Testis (tissue), 3 donors: ENCODE data around the gene PPP1R14C. TPM values are rescaled to one million over a fixed set of nuclear protein-coding genes. Genes with fewer than 3 reads are reported as not detected.

ENCODE experiments used
- DNase-seq: peaks from one replicate; pipeline ENCODE4 v3.0.0-alpha.2; 2019
- H3K27ac ChIP-seq, 2 donors: fragments of 200-600 bp; sonication (generic); one replicate each; pipeline ENCODE4 v1.5.1; 2019
- H3K27me3 ChIP-seq: fragments of 200-600 bp; sonication (generic); one replicate; pipeline ENCODE4 v1.5.1; 2019
- H3K36me3 ChIP-seq: fragments of 200-600 bp; sonication (generic); one replicate; pipeline ENCODE4 v1.5.1; 2017; ENCODE audit warnings: low read depth; ENCODE audit errors: missing control alignments
- H3K4me1 ChIP-seq: fragments of 200-600 bp; sonication (generic); one replicate; pipeline ENCODE4 v1.5.1; 2019
- H3K4me3 ChIP-seq, 2 donors: fragments of 200-600 bp; sonication (generic); one replicate each; pipeline ENCODE4 v1.5.1; 2017 to 2019
- H3K9me3 ChIP-seq: fragments of 200-600 bp; sonication (generic); one replicate; pipeline ENCODE4 v1.5.1; 2017
- POLR2A ChIP-seq: fragments of 450-650 bp; IDR thresholded peaks from one replicate; pipeline ENCODE4 v1.6.1; 2017; ENCODE audit warnings: antibody characterized with exemption, mild to moderate bottlenecking, moderate library complexity
- WGBS, 2 donors: methylation state at CpG; one replicate each; pipeline ENCODE4 v1.1.5; 2018; 5-methylcytosine and 5-hydroxymethylcytosine counted together
- intact Hi-C: fragments of 100-400 bp; cut with DNase I; formaldehyde crosslinking; loops from one replicate; pipeline ENCODE4 v1.15.1; 2023; ENCODE audit warnings: low total_unique reads
- polyA plus RNA-seq: library from polyadenylated mRNA; stranded (reverse); fragments of 350-450 nt; fragmentation: Illumina TruSeq; extraction: RNeasy Lipid Tissue Mini Kit (QIAGEN cat#74804); gene quantifications from one replicate; pipeline ENCODE4 v1.2.3, GENCODE V29; 2014; ENCODE audit warnings: low read depth, low replicate concordance; ENCODE audit not compliant: insufficient read depth
- total RNA-seq, 2 donors: library from RNA; depleted of rRNA; stranded (reverse); fragments of >200 nt; gene quantifications; one replicate each; pipeline ENCODE4 v1.2.3, GENCODE V29; 2016
- TF ChIP-seq, protein P1 (sequence below), 3 experiments: fragments of 450-650 bp in 2 of 3; fragments of 200-600 bp in 1 of 3; sonication (generic) in 1 of 3; IDR thresholded peaks; one replicate each; pipeline ENCODE4 v1.5.1; 2016 to 2019; ENCODE audit warnings: antibody characterized with exemption in 3 of 3, mild to moderate bottlenecking in 2 of 3, moderate library complexity in 1 of 3

Gene PPP1R14C
- total and polyA plus RNA-seq, 3 donors from 2014 or later: 11.1 to 27.1 (median 22.4) TPM

DNA sequence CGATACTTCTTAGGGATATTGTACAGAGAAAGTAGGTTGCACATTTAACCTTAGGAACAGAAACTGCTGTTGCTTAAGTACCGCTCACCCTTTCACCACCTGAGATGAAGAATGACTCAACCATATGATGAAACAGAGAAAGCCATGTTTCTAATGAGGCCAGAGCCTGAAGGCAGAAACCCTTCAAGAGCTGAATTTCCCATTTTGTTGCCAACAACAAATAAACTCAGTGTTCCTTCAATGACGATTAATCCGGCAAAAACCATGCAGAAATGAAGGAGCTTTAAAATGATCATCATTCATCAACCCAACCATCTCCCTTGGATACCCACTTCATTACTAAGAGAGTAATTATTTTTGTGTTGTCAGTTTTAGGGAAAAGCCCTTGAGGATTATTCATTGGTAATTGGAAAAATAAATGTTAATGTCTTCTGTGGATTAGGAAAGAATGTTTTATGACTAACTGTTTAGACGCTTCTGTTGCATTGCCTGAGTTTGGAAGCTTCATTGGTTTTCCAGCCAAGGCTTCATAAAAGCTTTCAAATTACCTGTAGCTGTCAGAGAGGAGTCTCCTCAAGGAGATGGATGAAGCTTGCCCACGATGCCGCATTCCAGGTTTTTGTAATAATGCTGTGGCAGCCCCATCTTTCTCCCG lies 113.9 kb downstream of the PPP1R14C start:
- Histone ChIP-seq H3K36me3 (no peaks in the 10 kb centered on the region), H3K27ac (no peak overlapping the region), H3K9me3 (no peaks in the 10 kb centered on the region), H3K4me3 (no peak overlapping the region), H3K27me3 (no peaks in the 10 kb centered on the region), H3K4me1 (no peaks in the 10 kb centered on the region)
- 70 to 73% methylated on average over 8 of the region's 8 CpGs for WGBS, 2 donors
- no peak for TF ChIP-seq POLR2A
- TF ChIP-seq, protein P1, sequence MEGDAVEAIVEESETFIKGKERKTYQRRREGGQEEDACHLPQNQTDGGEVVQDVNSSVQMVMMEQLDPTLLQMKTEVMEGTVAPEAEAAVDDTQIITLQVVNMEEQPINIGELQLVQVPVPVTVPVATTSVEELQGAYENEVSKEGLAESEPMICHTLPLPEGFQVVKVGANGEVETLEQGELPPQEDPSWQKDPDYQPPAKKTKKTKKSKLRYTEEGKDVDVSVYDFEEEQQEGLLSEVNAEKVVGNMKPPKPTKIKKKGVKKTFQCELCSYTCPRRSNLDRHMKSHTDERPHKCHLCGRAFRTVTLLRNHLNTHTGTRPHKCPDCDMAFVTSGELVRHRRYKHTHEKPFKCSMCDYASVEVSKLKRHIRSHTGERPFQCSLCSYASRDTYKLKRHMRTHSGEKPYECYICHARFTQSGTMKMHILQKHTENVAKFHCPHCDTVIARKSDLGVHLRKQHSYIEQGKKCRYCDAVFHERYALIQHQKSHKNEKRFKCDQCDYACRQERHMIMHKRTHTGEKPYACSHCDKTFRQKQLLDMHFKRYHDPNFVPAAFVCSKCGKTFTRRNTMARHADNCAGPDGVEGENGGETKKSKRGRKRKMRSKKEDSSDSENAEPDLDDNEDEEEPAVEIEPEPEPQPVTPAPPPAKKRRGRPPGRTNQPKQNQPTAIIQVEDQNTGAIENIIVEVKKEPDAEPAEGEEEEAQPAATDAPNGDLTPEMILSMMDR (IDR thresholded peaks at IDR 0.05): no peak
- DNase-seq: no peak
- intact Hi-C loops: no loop called here

DNA sequence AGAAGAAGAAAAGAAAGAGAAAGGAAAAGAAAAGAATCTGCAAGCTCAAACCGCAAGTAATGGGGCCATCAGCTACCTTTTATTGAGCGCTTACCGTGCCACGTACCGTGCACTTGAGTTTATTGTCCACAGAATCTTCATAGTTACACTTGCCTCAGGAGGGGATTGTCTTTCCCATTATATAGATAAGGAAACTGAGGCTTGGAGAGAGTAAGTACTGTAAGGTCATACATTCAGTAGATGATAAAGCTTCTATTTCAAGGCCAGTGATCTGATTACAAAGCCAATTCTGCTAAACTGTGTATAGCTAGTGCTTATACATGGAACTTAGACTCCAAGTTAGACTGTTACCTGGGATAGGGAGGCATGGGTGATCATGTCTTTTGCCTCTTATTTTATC lies 115.5 kb downstream of the PPP1R14C start:
- DNase-seq: no peak
- Histone ChIP-seq H3K4me3 (no peak overlapping the region), H3K36me3 (no peaks in the 10 kb centered on the region), H3K4me1 (no peaks in the 10 kb centered on the region), H3K27ac (no peak overlapping the region), H3K9me3 (no peaks in the 10 kb centered on the region), H3K27me3 (no peaks in the 10 kb centered on the region)
- TF ChIP-seq, protein P1 (IDR thresholded peaks at IDR 0.05): no peak
- TF ChIP-seq POLR2A: no peak
- 96 to 97% methylated on average over 5 of the region's 5 CpGs for WGBS, 2 donors
- intact Hi-C loops: no loop called here

DNA sequence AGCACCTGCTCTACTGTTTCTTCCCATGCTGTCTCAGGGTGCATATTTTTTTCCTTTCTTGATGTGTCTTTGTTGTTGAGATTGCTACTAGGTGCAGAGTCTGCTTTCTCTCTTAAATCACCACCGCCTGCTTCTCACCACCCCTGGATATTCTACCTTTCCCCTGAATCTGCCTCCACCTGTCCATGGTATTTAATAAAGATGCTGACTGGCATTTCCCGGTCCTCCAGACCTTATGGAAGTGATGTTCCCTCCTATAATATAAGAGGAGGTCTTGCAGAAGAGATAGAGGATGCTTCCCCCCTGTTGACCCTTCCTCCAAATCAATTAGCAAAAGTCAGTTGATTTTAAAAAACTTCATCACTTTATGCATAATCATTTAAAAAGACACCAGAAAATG lies 118.1 kb downstream of the PPP1R14C start:
- DNase-seq: no peak
- 91% methylated on average over 2 of the region's 2 CpGs for WGBS, 2 donors
- TF ChIP-seq POLR2A: no peak
- TF ChIP-seq, protein P1 (IDR thresholded peaks at IDR 0.05): no peak

DNA sequence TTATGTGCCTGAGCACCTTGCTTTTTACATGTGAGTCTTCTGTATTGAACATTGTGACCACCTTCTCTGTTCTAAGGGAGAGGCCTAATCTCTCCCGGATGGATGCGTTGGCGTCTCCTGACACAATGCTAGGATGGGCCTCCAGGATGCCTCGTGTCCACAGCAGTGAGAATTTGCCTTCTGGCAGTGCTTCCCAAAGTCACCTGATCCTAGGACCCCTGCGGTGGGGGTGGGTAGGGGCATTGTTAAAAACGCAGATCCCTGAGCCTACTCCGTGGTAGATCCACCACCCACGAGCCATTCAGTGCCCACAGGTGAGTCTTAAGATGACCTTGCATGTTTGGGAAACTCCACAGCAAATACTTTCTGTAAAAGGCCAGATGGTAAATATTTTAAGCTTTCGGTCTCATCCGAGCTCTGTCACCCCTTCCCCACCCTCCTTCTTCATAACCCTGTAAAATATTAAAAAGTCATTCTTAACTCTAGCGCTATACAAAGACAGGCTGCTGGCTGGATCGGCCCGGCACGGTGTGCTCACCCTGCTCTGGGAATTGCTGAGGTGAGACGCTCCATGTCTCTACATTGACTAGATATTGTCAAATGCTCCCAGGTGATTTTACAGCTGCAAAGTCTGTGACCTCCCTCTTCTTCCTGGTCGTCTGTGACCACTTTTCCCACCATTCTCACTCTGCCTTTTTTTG lies 119.3 kb downstream of the PPP1R14C start:
- Histone ChIP-seq H3K4me3 (no peak overlapping the region), H3K27ac (no peak overlapping the region), H3K9me3 (no peaks in the 10 kb centered on the region), H3K36me3 (no peaks in the 10 kb centered on the region), H3K27me3 (no peaks in the 10 kb centered on the region), H3K4me1 (no peaks in the 10 kb centered on the region)
- intact Hi-C loops: no loop called here
- DNase-seq: no peak
- TF ChIP-seq POLR2A: no peak
- TF ChIP-seq, protein P1 (IDR thresholded peaks at IDR 0.05): no peak
- WGBS, 2 donors: 89% methylated on average over 16 of the region's 16 CpGs

More for the DNA sequence above, 118.1 kb downstream of the PPP1R14C start:
- intact Hi-C loops: no loop called here
- no peak overlapping the region for H3K27ac ChIP-seq
- no peaks in the 10 kb centered on the region for H3K36me3 ChIP-seq
- no peaks in the 10 kb centered on the region for H3K4me1 ChIP-seq
- no peaks in the 10 kb centered on the region for H3K27me3 ChIP-seq
- H3K4me3 ChIP-seq: no peak overlapping the region
- no peaks in the 10 kb centered on the region for H3K9me3 ChIP-seq
